Mucosa of stomach (tissue), 1 donor: ENCODE data around the gene OSBPL2.

Experiments
- H3K27me3 ChIP-seq: one replicate; pipeline ENCODE4 v1.7.0; 2013; ENCODE audit warnings: mild to moderate bottlenecking, low read length; ENCODE audit not compliant: control insufficient read depth, insufficient read depth
- H3K36me3 ChIP-seq: one replicate; pipeline ENCODE4 v1.7.0; 2013; ENCODE audit warnings: low read length; ENCODE audit not compliant: control insufficient read depth, insufficient read depth
- H3K4me1 ChIP-seq: one replicate; pipeline ENCODE4 v1.7.0; 2013; ENCODE audit warnings: mild to moderate bottlenecking, low read length; ENCODE audit not compliant: control insufficient read depth, insufficient read depth
- H3K4me3 ChIP-seq: one replicate; pipeline ENCODE4 v1.7.0; 2013; ENCODE audit warnings: low read length
- H3K9ac ChIP-seq: one replicate; pipeline ENCODE4 v1.7.0; 2013; ENCODE audit warnings: mild to moderate bottlenecking, low read length, moderate library complexity
- H3K9me3 ChIP-seq: one replicate; pipeline ENCODE4 v1.7.0; 2013; ENCODE audit warnings: mild to moderate bottlenecking, low read length, moderate library complexity; ENCODE audit not compliant: control insufficient read depth
- donor health status: Pancreatic carcinoma.

The OSBPL2 gene

GRCh38 chr20:62287759-62288534, 49.6 kb downstream of the OSBPL2 start:
- no peaks in the 10 kb centered on the region for H3K9me3 ChIP-seq
- H3K4me3 ChIP-seq = no peak overlapping the region
- H3K36me3 ChIP-seq = no peaks in the 10 kb centered on the region
- peaks cover 3% of the 10 kb centered on the region for H3K4me1 ChIP-seq
- no peaks in the 10 kb centered on the region for H3K27me3 ChIP-seq
- no peak overlapping the region for H3K9ac ChIP-seq

GRCh38 chr20:62288535-62289105, 50.3 kb downstream of the OSBPL2 start:
- H3K36me3 ChIP-seq = no peaks in the 10 kb centered on the region
- H3K9me3 ChIP-seq = no peaks in the 10 kb centered on the region
- no peak overlapping the region for H3K4me3 ChIP-seq
- H3K27me3 ChIP-seq = no peaks in the 10 kb centered on the region
- peaks cover 3% of the 10 kb centered on the region for H3K4me1 ChIP-seq
- no peak overlapping the region for H3K9ac ChIP-seq

DNA sequence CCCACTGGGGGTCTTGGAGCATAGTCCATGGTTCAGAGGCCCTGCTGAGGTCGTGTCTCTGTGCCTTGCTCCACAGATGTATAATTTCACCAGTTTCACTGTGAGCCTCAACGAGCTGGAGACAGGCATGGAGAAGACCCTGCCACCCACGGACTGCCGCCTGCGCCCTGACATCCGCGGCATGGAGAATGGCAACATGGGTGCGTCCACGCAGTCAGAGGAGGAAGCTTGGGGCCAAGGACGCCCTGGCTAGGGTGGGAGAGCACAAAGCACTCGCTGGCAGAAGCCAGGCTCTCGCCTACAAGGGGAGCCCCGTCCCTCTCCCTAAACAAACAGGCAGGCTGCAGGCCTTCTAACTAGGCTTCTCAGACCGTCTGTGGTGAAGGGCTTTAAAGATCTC, 50.8 kb downstream of the OSBPL2 start:
- Histone ChIP-seq H3K4me3 (no peak overlapping the region), H3K9me3 (no peaks in the 10 kb centered on the region), H3K4me1 (peaks cover 3% of the 10 kb centered on the region), H3K27me3 (no peaks in the 10 kb centered on the region), H3K9ac (no peak overlapping the region), H3K36me3 (no peaks in the 10 kb centered on the region)

DNA sequence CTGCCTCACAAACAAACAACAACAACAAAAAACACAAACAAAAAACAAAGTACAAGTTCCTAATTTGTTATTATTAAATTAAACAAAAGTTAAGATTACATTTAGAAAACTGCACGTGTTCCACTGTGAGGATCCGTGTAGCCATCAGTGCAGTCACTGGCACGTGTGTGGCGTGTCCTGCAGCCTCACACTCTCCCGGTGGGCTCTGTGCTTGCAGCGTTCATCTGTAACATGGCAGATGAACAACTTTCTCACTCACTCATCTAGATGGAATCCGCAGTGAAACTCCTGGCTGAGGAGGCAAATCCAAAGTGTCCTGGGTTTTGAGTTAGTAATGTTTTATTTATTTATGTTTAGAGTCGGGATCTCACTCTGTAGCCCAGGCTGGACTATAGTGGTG, 51.6 kb downstream of the OSBPL2 start:
- H3K9ac ChIP-seq = no peak overlapping the region
- H3K4me3 ChIP-seq = no peak overlapping the region
- H3K36me3 ChIP-seq = no peaks in the 10 kb centered on the region
- H3K9me3 ChIP-seq = no peaks in the 10 kb centered on the region
- peaks cover 3% of the 10 kb centered on the region for H3K4me1 ChIP-seq
- H3K27me3 ChIP-seq = no peaks in the 10 kb centered on the region

GRCh38 chr20:62291251-62292066, 53.1 kb downstream of the OSBPL2 start:
- Histone ChIP-seq H3K9ac (no peak overlapping the region), H3K4me1 (peaks cover 3% of the 10 kb centered on the region), H3K9me3 (no peaks in the 10 kb centered on the region), H3K4me3 (no peak overlapping the region), H3K36me3 (no peaks in the 10 kb centered on the region), H3K27me3 (no peaks in the 10 kb centered on the region)

DNA sequence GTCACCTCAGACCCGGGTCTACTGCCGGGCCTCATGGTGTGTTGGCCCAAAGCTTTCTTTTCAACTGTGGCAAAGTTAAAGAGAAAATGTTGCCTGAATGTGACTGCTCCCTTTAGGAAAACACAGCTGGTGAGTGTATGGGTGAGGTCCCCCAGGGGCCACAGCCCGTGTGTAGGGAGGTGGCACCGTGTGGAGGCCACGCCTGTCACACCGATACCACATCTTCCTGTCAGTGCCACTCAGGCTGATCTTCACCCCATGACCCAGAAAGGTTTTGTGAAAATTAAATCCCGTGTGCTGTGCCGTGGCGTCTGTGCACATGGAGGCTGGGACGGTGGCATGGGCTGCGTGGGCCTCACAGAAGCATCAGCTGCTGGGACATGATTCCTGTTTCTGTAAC, 53.8 kb downstream of the OSBPL2 start:
- Histone ChIP-seq H3K4me3 (no peak overlapping the region), H3K4me1 (peaks cover 3% of the 10 kb centered on the region), H3K36me3 (no peaks in the 10 kb centered on the region), H3K27me3 (no peaks in the 10 kb centered on the region), H3K9me3 (no peaks in the 10 kb centered on the region), H3K9ac (no peak overlapping the region)

DNA sequence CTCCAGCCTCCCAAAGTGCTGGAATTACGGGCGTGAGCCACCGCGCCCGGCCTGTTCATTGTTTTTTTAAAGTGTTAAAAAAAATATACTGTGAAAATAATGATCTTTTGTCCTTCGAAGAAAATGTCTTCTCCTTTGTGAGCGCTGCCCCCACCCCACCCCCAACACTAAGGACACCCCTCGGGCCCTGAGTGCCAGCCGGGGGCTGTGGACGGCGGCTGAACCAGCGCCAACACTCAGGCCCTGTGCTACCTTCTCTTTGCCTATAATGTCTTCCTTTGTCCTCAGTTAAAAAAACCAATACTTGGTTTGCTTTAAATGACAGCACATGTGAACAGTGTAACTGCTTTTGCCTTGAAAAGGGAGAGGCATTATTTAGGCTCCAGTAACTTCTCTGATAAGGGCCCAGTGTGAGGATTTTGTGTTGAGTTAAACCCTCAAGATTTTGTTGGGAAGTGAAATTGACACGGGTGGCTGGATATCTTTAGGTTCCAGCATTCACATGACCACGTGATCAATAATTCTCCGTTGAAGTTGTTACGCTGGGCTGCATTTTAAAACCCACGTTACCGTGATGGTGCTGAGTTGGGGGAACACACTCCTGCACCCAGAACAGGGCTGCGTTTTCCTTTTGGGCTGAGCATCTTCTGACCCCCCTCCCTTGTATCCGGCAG, 54.9 kb downstream of the OSBPL2 start:
- Histone ChIP-seq H3K27me3 (no peaks in the 10 kb centered on the region), H3K36me3 (no peaks in the 10 kb centered on the region), H3K9me3 (no peaks in the 10 kb centered on the region), H3K4me1 (no peaks in the 10 kb centered on the region), H3K4me3 (no peak overlapping the region), H3K9ac (no peak overlapping the region)

GRCh38 chr20:62293946-62294345, 55.6 kb downstream of the OSBPL2 start:
- no peak overlapping the region for H3K9ac ChIP-seq
- H3K9me3 ChIP-seq = no peaks in the 10 kb centered on the region
- H3K4me3 ChIP-seq = no peak overlapping the region
- H3K27me3 ChIP-seq = no peaks in the 10 kb centered on the region
- no peaks in the 10 kb centered on the region for H3K4me1 ChIP-seq
- no peaks in the 10 kb centered on the region for H3K36me3 ChIP-seq

GRCh38 chr20:62294516-62294915, 56.2 kb downstream of the OSBPL2 start:
- Histone ChIP-seq H3K4me3 (no peak overlapping the region), H3K4me1 (no peaks in the 10 kb centered on the region), H3K9ac (no peak overlapping the region), H3K9me3 (no peaks in the 10 kb centered on the region), H3K27me3 (no peaks in the 10 kb centered on the region), H3K36me3 (no peaks in the 10 kb centered on the region)

DNA sequence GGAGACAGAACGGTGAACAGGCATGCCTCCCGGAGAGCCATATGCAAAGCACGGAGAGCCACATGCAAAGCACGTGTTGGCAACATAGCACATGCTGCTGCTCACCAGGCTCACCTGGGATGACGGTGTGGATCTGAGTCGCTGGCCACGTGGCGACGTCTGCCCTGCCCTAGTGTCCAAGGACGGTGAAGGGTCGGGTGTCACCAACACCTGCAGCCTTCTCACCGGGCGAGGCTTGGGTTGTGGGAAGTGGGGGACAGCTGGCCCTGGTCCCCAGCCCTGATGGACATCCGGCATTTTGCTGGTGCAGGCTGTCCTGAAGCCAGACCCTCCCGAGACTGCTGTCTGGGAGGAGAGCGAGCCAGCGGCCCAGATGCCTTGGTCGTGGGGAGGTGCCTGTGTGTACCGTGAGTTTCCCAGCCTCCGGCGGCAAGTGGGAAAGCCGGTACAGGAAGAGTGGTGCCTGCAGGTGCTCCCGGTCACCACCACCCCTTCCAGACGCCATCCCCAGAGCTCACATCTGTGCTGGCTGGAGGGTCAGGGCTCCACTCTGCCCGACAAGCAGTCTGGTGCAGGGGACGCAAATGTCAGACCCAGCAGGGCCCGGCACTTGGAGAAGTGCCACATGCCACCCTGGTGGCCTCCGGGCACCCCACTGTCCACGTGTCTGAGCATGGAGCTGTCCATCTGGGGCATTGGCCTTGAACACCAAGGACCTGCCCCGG, 58.6 kb downstream of the OSBPL2 start:
- no peaks in the 10 kb centered on the region for H3K36me3 ChIP-seq
- H3K4me3 ChIP-seq = no peak overlapping the region
- H3K9me3 ChIP-seq = no peaks in the 10 kb centered on the region
- no peaks in the 10 kb centered on the region for H3K27me3 ChIP-seq
- H3K4me1 ChIP-seq = no peaks in the 10 kb centered on the region
- H3K9ac ChIP-seq = no peak overlapping the region

DNA sequence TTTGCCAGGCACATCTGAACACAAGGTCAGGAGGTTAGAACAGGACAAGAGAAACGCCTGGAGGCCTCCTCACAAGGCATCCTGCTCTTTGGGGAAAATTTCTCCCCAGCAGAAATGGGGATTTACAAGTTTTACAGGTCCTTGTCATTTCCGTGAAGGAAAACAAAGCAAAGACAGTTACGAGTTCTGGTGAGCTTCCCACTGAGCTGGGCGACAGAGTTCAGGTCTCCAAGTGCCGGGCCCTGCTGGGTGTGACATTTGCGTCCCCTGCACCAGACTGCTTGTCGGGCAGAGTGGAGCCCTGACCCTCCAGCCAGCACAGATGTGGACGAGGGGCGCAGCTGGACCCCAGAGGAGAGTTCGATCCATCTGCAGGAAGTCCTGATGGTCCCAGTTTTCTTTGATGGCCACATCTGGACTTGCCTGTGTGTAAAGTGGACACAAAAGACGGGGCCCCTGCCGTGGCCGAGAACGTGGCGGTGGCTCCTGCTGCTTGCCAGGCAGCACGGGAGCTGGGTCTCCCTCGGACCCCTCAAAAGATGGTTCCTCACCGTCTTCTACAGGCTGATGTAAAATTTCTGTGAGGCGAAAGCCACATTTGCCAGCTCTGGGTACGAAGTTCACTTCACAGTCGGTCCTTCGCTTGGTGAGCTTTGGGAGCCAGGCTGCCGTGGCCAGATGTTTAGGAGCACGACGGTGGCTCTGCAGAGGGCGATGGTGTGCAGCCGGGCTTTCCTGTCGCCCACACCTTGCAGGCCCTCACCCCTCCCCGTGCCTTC, 59.3 kb downstream of the OSBPL2 start:
- Histone ChIP-seq H3K36me3 (no peaks in the 10 kb centered on the region), H3K9me3 (no peaks in the 10 kb centered on the region), H3K9ac (no peak overlapping the region), H3K27me3 (no peaks in the 10 kb centered on the region), H3K4me1 (no peaks in the 10 kb centered on the region), H3K4me3 (no peak overlapping the region)
